Stimulated activated naive B cell treated with anti-CD40 and anti-IgM and Interleukin-4, amounts not matched to agents 10 μg/mL and 1 μg/mL and 100 μg/mL, for 72 hours (primary cell): ENCODE measurements around the gene GALNT18.

ENCODE experiments used
- ATAC-seq, 2 donors: fragments of 150-1000 bp; cut with Tn5 transposase; replicated peaks; 2 replicates each; pipeline ENCODE4 v1.10.0; 2021; ENCODE audit warnings: moderate library complexity in 1 of 2
- DNase-seq: peaks from one replicate; pipeline ENCODE4 v3.0.0; 2021
- H3K27ac Mint-ChIP-seq: one replicate; pipeline ENCODE4 v1.8.0; 2022; ENCODE audit warnings: mild to moderate bottlenecking, mixed read lengths
- H3K27me3 Mint-ChIP-seq, 2 donors: one replicate each; pipeline ENCODE4 v1.8.0; 2022; ENCODE audit warnings: mixed read lengths in 2 of 2
- H3K36me3 Mint-ChIP-seq, 2 donors: one replicate each; pipeline ENCODE4 v1.8.0; 2022; ENCODE audit warnings: mixed read lengths in 2 of 2, mild to moderate bottlenecking in 1 of 2
- H3K4me1 Mint-ChIP-seq, 2 donors: one replicate each; pipeline ENCODE4 v1.8.0; 2022; ENCODE audit warnings: mixed read lengths in 2 of 2, mild to moderate bottlenecking in 1 of 2
- H3K4me3 Mint-ChIP-seq, 2 donors: one replicate each; pipeline ENCODE4 v1.8.0; 2022; ENCODE audit warnings: mild to moderate bottlenecking in 2 of 2, mixed read lengths in 2 of 2, moderate library complexity in 1 of 2
- H3K9me3 Mint-ChIP-seq, 2 donors: one replicate each; pipeline ENCODE4 v1.8.0; 2022; ENCODE audit warnings: mixed read lengths in 2 of 2, mild to moderate bottlenecking in 1 of 2

GALNT18 gene

GRCh38 chr11:11486423-11486822 lies 135.4 kb downstream of the GALNT18 start:
- Mint-ChIP-seq H3K4me1 (no peaks in the 10 kb centered on the region), H3K4me3 (no peak overlapping the region)

GRCh38 chr11:11486002-11486401 lies 135.8 kb downstream of the GALNT18 start:
- no peaks in the 10 kb centered on the region for H3K36me3 Mint-ChIP-seq
- no peak overlapping the region for H3K27ac Mint-ChIP-seq
- ATAC-seq: no peak
- no peaks in the 10 kb centered on the region for H3K9me3 Mint-ChIP-seq
- H3K4me1 Mint-ChIP-seq: no peaks in the 10 kb centered on the region
- peaks cover 6 to 14% of the 10 kb centered on the region in 2 donors for H3K27me3 Mint-ChIP-seq
- H3K4me3 Mint-ChIP-seq: no peak overlapping the region
- no peak for DNase-seq

More at GRCh38 chr11:11486423-11486822, 135.4 kb downstream of the GALNT18 start:
- no peak overlapping the region for H3K27ac Mint-ChIP-seq
- H3K36me3 Mint-ChIP-seq: no peaks in the 10 kb centered on the region
- no peak for DNase-seq
- peaks cover 6 to 14% of the 10 kb centered on the region in 2 donors for H3K27me3 Mint-ChIP-seq
- ATAC-seq: no peak
- H3K9me3 Mint-ChIP-seq: no peaks in the 10 kb centered on the region

GRCh38 chr11:11483627-11484026 lies 138.2 kb downstream of the GALNT18 start:
- no peaks in the 10 kb centered on the region for H3K36me3 Mint-ChIP-seq
- H3K4me3 Mint-ChIP-seq: no peak overlapping the region
- ATAC-seq (no peak), DNase-seq (no peak)
- H3K27me3 Mint-ChIP-seq: peaks cover 10 to 14% of the 10 kb centered on the region in 2 donors
- H3K9me3 Mint-ChIP-seq: no peaks in the 10 kb centered on the region
- H3K4me1 Mint-ChIP-seq: no peaks in the 10 kb centered on the region
- H3K27ac Mint-ChIP-seq: no peak overlapping the region

- H3K27ac Mint-ChIP-seq: no peak overlapping the region
- H3K27me3 Mint-ChIP-seq: peaks cover 10 to 21% of the 10 kb centered on the region in 2 donors
- no peak overlapping the region for H3K4me3 Mint-ChIP-seq
- H3K4me1 Mint-ChIP-seq: no peaks in the 10 kb centered on the region
- DNase-seq (no peak), ATAC-seq (no peak)
- no peaks in the 10 kb centered on the region for H3K36me3 Mint-ChIP-seq
- H3K9me3 Mint-ChIP-seq: no peaks in the 10 kb centered on the region
Measured at GRCh38 chr11:11482730-11483129, 139.1 kb downstream of the GALNT18 start.

GRCh38 chr11:11481371-11481770 lies 140.4 kb downstream of the GALNT18 start:
- Mint-ChIP-seq H3K27me3 (peaks cover 10 to 22% of the 10 kb centered on the region in 2 donors), H3K9me3 (no peaks in the 10 kb centered on the region)
- no peak for ATAC-seq

GRCh38 chr11:11480971-11481370 lies 140.8 kb downstream of the GALNT18 start:
- no peak overlapping the region for H3K4me3 Mint-ChIP-seq
- no peak for DNase-seq

More at GRCh38 chr11:11481371-11481770, 140.4 kb downstream of the GALNT18 start:
- Mint-ChIP-seq H3K36me3 (no peaks in the 10 kb centered on the region), H3K4me1 (no peaks in the 10 kb centered on the region), H3K27ac (no peak overlapping the region), H3K4me3 (no peak overlapping the region)
- no peak for DNase-seq

GRCh38 chr11:11478687-11479086 lies 143.1 kb downstream of the GALNT18 start:
- DNase-seq: no peak
- Mint-ChIP-seq H3K9me3 (no peaks in the 10 kb centered on the region), H3K27me3 (peaks cover 10 to 21% of the 10 kb centered on the region in 2 donors), H3K4me1 (no peaks in the 10 kb centered on the region), H3K27ac (no peak overlapping the region), H3K36me3 (no peaks in the 10 kb centered on the region), H3K4me3 (no peak overlapping the region)
- no peak for ATAC-seq

More at GRCh38 chr11:11480971-11481370, 140.8 kb downstream of the GALNT18 start:
- H3K9me3 Mint-ChIP-seq: no peaks in the 10 kb centered on the region
- no peaks in the 10 kb centered on the region for H3K36me3 Mint-ChIP-seq
- no peak for ATAC-seq
- H3K27me3 Mint-ChIP-seq: peaks cover 10 to 22% of the 10 kb centered on the region in 2 donors
- no peak overlapping the region for H3K27ac Mint-ChIP-seq
- H3K4me1 Mint-ChIP-seq: no peaks in the 10 kb centered on the region

- DNase-seq (no peak), ATAC-seq (no peak)
- Mint-ChIP-seq H3K36me3 (no peaks in the 10 kb centered on the region), H3K27ac (no peak overlapping the region), H3K27me3 (peaks cover 4 to 13% of the 10 kb centered on the region in 2 donors), H3K9me3 (no peaks in the 10 kb centered on the region), H3K4me1 (no peaks in the 10 kb centered on the region), H3K4me3 (no peak overlapping the region)
Measured at GRCh38 chr11:11477695-11478420, 143.9 kb downstream of the GALNT18 start.

GRCh38 chr11:11476971-11477645 lies 144.7 kb downstream of the GALNT18 start:
- no peak for ATAC-seq
- Mint-ChIP-seq H3K36me3 (no peaks in the 10 kb centered on the region), H3K9me3 (no peaks in the 10 kb centered on the region), H3K27ac (no peak overlapping the region), H3K4me3 (no peak overlapping the region), H3K27me3 (peaks cover 4 to 10% of the 10 kb centered on the region in 2 donors), H3K4me1 (no peaks in the 10 kb centered on the region)
- no peak for DNase-seq

- H3K27me3 Mint-ChIP-seq: peaks cover 4 to 8% of the 10 kb centered on the region in 2 donors
- DNase-seq (no peak), ATAC-seq (no peak)
- H3K9me3 Mint-ChIP-seq: no peaks in the 10 kb centered on the region
- no peaks in the 10 kb centered on the region for H3K36me3 Mint-ChIP-seq
- H3K27ac Mint-ChIP-seq: no peak overlapping the region
- no peak overlapping the region for H3K4me3 Mint-ChIP-seq
- no peaks in the 10 kb centered on the region for H3K4me1 Mint-ChIP-seq
Measured at GRCh38 chr11:11476499-11476898, 145.3 kb downstream of the GALNT18 start.

- Mint-ChIP-seq H3K4me1 (no peaks in the 10 kb centered on the region), H3K36me3 (no peaks in the 10 kb centered on the region), H3K27me3 (peaks cover 5 to 12% of the 10 kb centered on the region in 2 donors), H3K4me3 (no peak overlapping the region), H3K27ac (no peak overlapping the region), H3K9me3 (no peaks in the 10 kb centered on the region)
- ATAC-seq (no peak), DNase-seq (no peak)
Measured at GRCh38 chr11:11472106-11472505, 149.7 kb downstream of the GALNT18 start.

GRCh38 chr11:11471201-11471600 lies 150.6 kb downstream of the GALNT18 start:
- Mint-ChIP-seq H3K9me3 (no peaks in the 10 kb centered on the region), H3K4me3 (no peak overlapping the region), H3K4me1 (no peaks in the 10 kb centered on the region), H3K36me3 (no peaks in the 10 kb centered on the region), H3K27ac (no peak overlapping the region), H3K27me3 (peaks cover 5 to 12% of the 10 kb centered on the region in 2 donors)
- ATAC-seq (no peak), DNase-seq (no peak)

GRCh38 chr11:11468954-11469353 lies 152.9 kb downstream of the GALNT18 start:
- H3K36me3 Mint-ChIP-seq: no peaks in the 10 kb centered on the region

GRCh38 chr11:11467312-11467711 lies 154.5 kb downstream of the GALNT18 start:
- no peak overlapping the region for H3K4me3 Mint-ChIP-seq
- ATAC-seq (no peak), DNase-seq (no peak)
- H3K36me3 Mint-ChIP-seq: no peaks in the 10 kb centered on the region
- no peaks in the 10 kb centered on the region for H3K4me1 Mint-ChIP-seq
- peaks cover 5 to 12% of the 10 kb centered on the region in 2 donors for H3K27me3 Mint-ChIP-seq
- no peak overlapping the region for H3K27ac Mint-ChIP-seq
- no peaks in the 10 kb centered on the region for H3K9me3 Mint-ChIP-seq

More at GRCh38 chr11:11468954-11469353, 152.9 kb downstream of the GALNT18 start:
- Mint-ChIP-seq H3K27ac (no peak overlapping the region), H3K27me3 (peaks cover 5 to 12% of the 10 kb centered on the region in 2 donors), H3K9me3 (no peaks in the 10 kb centered on the region), H3K4me3 (no peak overlapping the region), H3K4me1 (no peaks in the 10 kb centered on the region)
- no peak for ATAC-seq
- DNase-seq: no peak

GRCh38 chr11:11464555-11464954 lies 157.2 kb downstream of the GALNT18 start:
- no peak for ATAC-seq

More at GRCh38 chr11:11464555-11464954, 157.2 kb downstream of the GALNT18 start:
- H3K4me1 Mint-ChIP-seq: no peaks in the 10 kb centered on the region
- no peak overlapping the region for H3K27ac Mint-ChIP-seq
- no peaks in the 10 kb centered on the region for H3K36me3 Mint-ChIP-seq
- no peaks in the 10 kb centered on the region for H3K9me3 Mint-ChIP-seq
- no peaks in the 10 kb centered on the region for H3K27me3 Mint-ChIP-seq
- no peak for DNase-seq
- no peak overlapping the region for H3K4me3 Mint-ChIP-seq
